GM23248 (cell line): ENCODE measurements around the gene RPL10A. TPM values are rescaled to one million over a fixed set of nuclear protein-coding genes. Genes with fewer than 3 reads are reported as not detected.

Experiments
- DNase-seq: peaks from one replicate; pipeline ENCODE4 v3.0.0-alpha.2; 2015
- H2AFZ ChIP-seq: fragments of 200-600 bp; sonication (generic); 2 replicates; pipeline ENCODE4 v1.6.1; 2016; ENCODE audit warnings: antibody characterized with exemption
- H3F3A ChIP-seq: fragments of 200-600 bp; sonication (generic); 2 replicates; pipeline ENCODE4 v1.6.1; 2016; ENCODE audit warnings: mild to moderate bottlenecking, antibody characterized with exemption, mixed run types; ENCODE audit not compliant: insufficient read depth
- H3K27ac ChIP-seq: fragments of 200-600 bp; sonication (generic); 2 replicates; pipeline ENCODE4 v1.5.1; 2016; ENCODE audit warnings: mild to moderate bottlenecking
- H3K27me3 ChIP-seq: fragments of 200-600 bp; sonication (generic); replicated peaks from 2 replicates; pipeline ENCODE4 v1.6.1; 2016; ENCODE audit warnings: mild to moderate bottlenecking; ENCODE audit not compliant: insufficient read depth
- H3K36me3 ChIP-seq: fragments of 200-600 bp; sonication (generic); 2 replicates; pipeline ENCODE4 v1.6.1; 2016; ENCODE audit warnings: low read depth, mild to moderate bottlenecking
- H3K4me1 ChIP-seq: fragments of 200-600 bp; sonication (generic); 2 replicates; pipeline ENCODE4 v1.6.1; 2016; ENCODE audit warnings: mild to moderate bottlenecking; ENCODE audit not compliant: insufficient read depth
- H3K4me2 ChIP-seq: fragments of 200-600 bp; sonication (generic); one replicate; pipeline ENCODE4 v1.6.1; 2016; ENCODE audit warnings: mild to moderate bottlenecking; ENCODE audit not compliant: unreplicated experiment
- H3K4me3 ChIP-seq: fragments of 200-600 bp; sonication (generic); 2 replicates; pipeline ENCODE4 v1.5.1; 2016; ENCODE audit warnings: mild to moderate bottlenecking
- H3K79me2 ChIP-seq: fragments of 200-600 bp; sonication (generic); 2 replicates; pipeline ENCODE4 v1.6.1; 2016; ENCODE audit warnings: mild to moderate bottlenecking; ENCODE audit not compliant: insufficient read depth
- H3K9ac ChIP-seq: fragments of 200-600 bp; sonication (generic); 2 replicates; pipeline ENCODE4 v1.6.1; 2016; ENCODE audit warnings: mild to moderate bottlenecking
- H3K9me2 ChIP-seq: fragments of 200-600 bp; sonication (generic); 2 replicates; pipeline ENCODE4 v1.6.1; 2016; ENCODE audit warnings: mixed run types, mild to moderate bottlenecking, moderate library complexity; ENCODE audit not compliant: insufficient read depth
- H3K9me3 ChIP-seq: fragments of 200-600 bp; sonication (generic); one replicate; pipeline ENCODE4 v1.6.1; 2017; ENCODE audit warnings: low read depth
- H4K20me1 ChIP-seq: fragments of 200-600 bp; sonication (generic); 2 replicates; pipeline ENCODE4 v1.6.0; 2016; ENCODE audit not compliant: insufficient read depth
- EZH2 ChIP-seq: fragments of 200-600 bp; sonication (generic); IDR thresholded peaks from 2 replicates; pipeline ENCODE4 v1.6.1; 2018; ENCODE audit warnings: antibody characterized with exemption, mild to moderate bottlenecking; ENCODE audit not compliant: insufficient read depth, poor library complexity, severe bottlenecking
- EZH2phosphoT487 ChIP-seq: fragments of 200-600 bp; sonication (generic); IDR thresholded peaks from 2 replicates; pipeline ENCODE4 v1.6.1; 2018; ENCODE audit warnings: antibody characterized with exemption, moderate library complexity, mild to moderate bottlenecking, low read depth; ENCODE audit not compliant: insufficient read depth
- WGBS, 2 experiments: methylation state at CpG; one replicate each; pipeline ENCODE4 v1.1.6; 2015 to 2017; ENCODE audit warnings: low lambda C conversion rate in 2 of 2, low coverage in 1 of 2; ENCODE audit errors: missing lambda C conversion rate in 2 of 2; 5-methylcytosine and 5-hydroxymethylcytosine counted together
- in situ Hi-C: fragments of 300-500 bp; cut with MboI; formaldehyde crosslinking; loops from 2 replicates; pipeline ENCODE4 v1.15.0; 2020
- polyA plus RNA-seq: library from polyadenylated mRNA; unstranded; fragments of >200 nt; fragmentation: Nextera tagmentation; extraction: Ambion mirVana; gene quantifications from 2 replicates; pipeline ENCODE4 v1.2.1, GENCODE V29; 2016
- total RNA-seq: library from RNA; depleted of rRNA; stranded (reverse); fragments of >200 nt; shearing (Covaris generic); gene quantifications from 2 replicates; pipeline ENCODE4 v1.2.3, GENCODE V29; 2014

RPL10A gene
- total and polyA plus RNA-seq, 2 experiments from 2014 or later = 366 to 915 TPM

DNA sequence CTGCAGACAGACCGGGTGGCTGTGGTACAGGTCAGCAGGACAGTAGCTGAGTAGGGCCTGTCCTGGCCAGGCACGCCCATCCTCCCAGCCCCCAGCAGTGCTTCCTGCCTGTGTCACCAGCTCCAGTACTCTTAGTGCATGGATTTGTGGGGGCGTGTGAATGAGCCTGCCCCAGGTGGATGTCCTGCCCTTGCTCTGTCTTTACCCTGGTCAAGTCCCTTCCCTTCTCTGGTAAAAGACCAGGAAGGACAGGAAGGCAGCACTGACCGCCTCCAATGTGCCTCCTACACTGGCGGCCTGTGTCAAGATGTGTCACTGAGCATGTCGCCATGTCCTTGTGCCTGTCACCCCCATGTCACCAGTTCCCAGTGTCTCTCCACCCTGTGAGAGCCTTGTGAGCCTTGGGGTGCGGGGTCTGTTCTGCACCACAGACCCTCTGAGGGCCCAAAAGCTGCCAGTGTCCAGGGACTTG is 16.8 kb downstream of the RPL10A start:
- Histone ChIP-seq H3K27ac (0 out of 2 replicates have a peak overlapping the region, but pooled peaks have one; percentile 4), H3K79me2 (peaks cover 51% of the 10 kb centered on the region), H3K36me3 (no peaks in the 10 kb centered on the region), H3K4me2 (peak overlapping the region; percentile 28), H3K4me1 (peaks cover 26% of the 10 kb centered on the region), H3K9me2 (no peaks in the 10 kb centered on the region), H3F3A (no peaks in the 10 kb centered on the region), H3K9ac (no peak overlapping the region), H3K9me3 (no peaks in the 10 kb centered on the region), H2AFZ (no peak overlapping the region), H4K20me1 (no peaks in the 10 kb centered on the region), H3K4me3 (no peak overlapping the region), H3K27me3 (no peaks in the 10 kb centered on the region)
- WGBS, 2 experiments = 89% methylated on average over 7 of the region's 7 CpGs
- peak; percentile 69 for DNase-seq
- no peak for TF ChIP-seq EZH2
- TF ChIP-seq EZH2phosphoT487 = no peak
- in situ Hi-C loops = no loop called here

DNA sequence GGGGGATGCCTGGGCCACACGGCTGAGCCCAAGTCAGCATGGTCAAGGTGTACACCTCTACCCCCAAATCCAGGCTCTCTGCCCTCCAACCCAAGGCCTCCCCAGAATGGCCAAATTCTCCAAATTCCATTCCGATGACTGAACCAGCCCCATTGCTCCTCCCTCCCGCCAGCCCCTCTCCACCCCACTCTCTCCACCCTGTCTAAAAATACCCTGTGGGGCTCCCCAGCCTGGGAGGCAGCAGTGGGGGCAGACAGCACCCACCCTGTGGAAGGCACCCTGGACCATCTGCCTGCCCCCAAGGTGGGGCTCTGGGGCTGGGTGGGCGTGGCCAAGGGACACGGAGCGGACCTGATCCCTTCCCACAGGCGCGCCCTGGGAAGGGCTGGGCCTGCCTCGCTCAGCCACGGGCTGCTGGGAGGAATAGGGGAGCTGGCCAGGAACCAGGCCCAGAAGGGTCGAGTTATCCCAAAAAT is 17.2 kb downstream of the RPL10A start:
- Histone ChIP-seq H3K4me3 (no peak overlapping the region), H3F3A (no peaks in the 10 kb centered on the region), H3K27me3 (no peaks in the 10 kb centered on the region), H3K4me2 (peak overlapping the region; percentile 28), H3K9me2 (no peaks in the 10 kb centered on the region), H2AFZ (no peak overlapping the region), H4K20me1 (no peaks in the 10 kb centered on the region), H3K4me1 (peaks cover 29% of the 10 kb centered on the region), H3K9ac (no peak overlapping the region), H3K36me3 (no peaks in the 10 kb centered on the region), H3K9me3 (no peaks in the 10 kb centered on the region), H3K79me2 (peaks cover 54% of the 10 kb centered on the region), H3K27ac (0 out of 2 replicates have a peak overlapping the region, but pooled peaks have one; percentile 4)
- 74 to 75% methylated on average over 10 to 11 of the region's 11 CpGs for WGBS, 2 experiments
- DNase-seq = peak; percentile 37
- TF ChIP-seq EZH2phosphoT487 = no peak
- no peak for TF ChIP-seq EZH2
- in situ Hi-C loops = no loop called here

- in situ Hi-C loops = no loop called here
Observed at GRCh38 chr6:35486005-35486925, 18.1 kb downstream of the RPL10A start.

GRCh38 chr6:35487658-35488516 is 19.7 kb downstream of the RPL10A start:
- in situ Hi-C loops = no loop called here
- H3K4me2 ChIP-seq = no peak overlapping the region
- no peak overlapping the region for H3K27ac ChIP-seq
- H3K79me2 ChIP-seq = peaks cover 79% of the 10 kb centered on the region
- peak; percentile 37 for DNase-seq
- no peaks in the 10 kb centered on the region for H4K20me1 ChIP-seq
- no peak overlapping the region for H3K9ac ChIP-seq
- H3K9me2 ChIP-seq = no peaks in the 10 kb centered on the region
- no peaks in the 10 kb centered on the region for H3K36me3 ChIP-seq
- no peak overlapping the region for H2AFZ ChIP-seq
- H3K4me3 ChIP-seq = no peak overlapping the region
- H3K27me3 ChIP-seq = no peaks in the 10 kb centered on the region
- WGBS, 2 experiments = 69 to 72% methylated on average over 9 of the region's 9 CpGs
- no peaks in the 10 kb centered on the region for H3F3A ChIP-seq
- TF ChIP-seq EZH2phosphoT487 = no peak
- no peak for TF ChIP-seq EZH2
- H3K9me3 ChIP-seq = no peaks in the 10 kb centered on the region
- H3K4me1 ChIP-seq = peaks cover 31% of the 10 kb centered on the region

More at GRCh38 chr6:35486005-35486925, 18.1 kb downstream of the RPL10A start:
- no peak for DNase-seq
- WGBS, 2 experiments = 83 to 89% methylated on average over 44 to 57 of the region's 61 CpGs
- TF ChIP-seq EZH2 (no peak), EZH2phosphoT487 (no peak)
- Histone ChIP-seq H3K4me3 (no peak overlapping the region), H2AFZ (no peak overlapping the region), H3F3A (no peaks in the 10 kb centered on the region), H3K9ac (no peak overlapping the region), H3K9me3 (no peaks in the 10 kb centered on the region), H3K79me2 (peaks cover 63% of the 10 kb centered on the region), H4K20me1 (no peaks in the 10 kb centered on the region), H3K4me1 (peaks cover 31% of the 10 kb centered on the region), H3K27me3 (no peaks in the 10 kb centered on the region), H3K27ac (no peak overlapping the region), H3K4me2 (no peak overlapping the region), H3K36me3 (no peaks in the 10 kb centered on the region), H3K9me2 (no peaks in the 10 kb centered on the region)
